Posterior cingulate gyrus (tissue), 11 donors: ENCODE results near the gene TRAPPC10.
"Not testable (repeated sequence)": the region's sequence is repeated elsewhere in the genome, so short reads cannot be mapped to it uniquely, and the experiment has no call there.

Source experiments
- DNase-seq, 10 donors: peaks; one replicate each; pipeline versions ENCODE4 v3.0.0 to v3.0.0-alpha.2; 2020 to 2021; ENCODE audit warnings: mixed read lengths in 3 of 10
- intact Hi-C: fragments of 100-400 bp; cut with DNase I; formaldehyde crosslinking; loops from one replicate; pipeline ENCODE4 v1.15.1; 2023

The TRAPPC10 gene

DNA sequence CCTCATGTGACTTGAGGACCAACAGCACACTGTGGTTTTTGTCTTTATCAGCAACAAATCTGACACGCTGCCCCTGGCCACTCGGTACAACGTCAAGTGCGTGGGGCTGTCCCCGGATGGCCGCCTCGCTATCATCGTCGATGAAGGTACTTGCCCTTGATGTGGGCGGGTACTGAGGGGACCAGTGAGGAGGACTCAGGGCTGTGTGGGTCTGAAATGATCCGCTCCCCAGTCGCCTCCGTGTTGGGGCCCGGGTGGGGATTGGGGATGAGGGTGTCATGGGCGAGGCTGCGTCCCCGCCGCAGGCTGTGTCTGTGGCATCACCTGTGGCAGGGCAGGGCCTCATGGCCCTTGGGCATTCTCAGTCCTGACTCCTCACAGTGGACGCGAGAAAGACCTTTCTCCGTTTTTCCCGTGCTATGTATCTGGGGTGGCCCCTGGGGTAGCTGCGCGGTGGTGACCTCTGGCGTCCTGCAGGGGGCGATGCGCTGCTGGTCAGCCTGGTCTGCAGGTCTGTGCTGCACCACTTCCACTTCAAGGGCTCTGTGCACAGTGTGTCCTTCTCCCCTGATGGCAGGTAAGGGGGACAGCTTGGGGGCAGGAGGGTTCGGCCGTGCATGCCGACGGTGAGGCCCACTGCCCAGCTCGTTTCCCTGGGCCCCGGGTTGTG lies 101.7 kb downstream of the TRAPPC10 start:
- intact Hi-C loops, DNase-seq: not testable (repeated sequence)

GRCh38 chr21:44122131-44122530 lies 110.0 kb downstream of the TRAPPC10 start:
- DNase-seq, intact Hi-C loops: not testable (repeated sequence)

- DNase-seq, intact Hi-C loops: not testable (repeated sequence)
These were observed 115.7 kb downstream of the TRAPPC10 start for GRCh38 chr21:44127827-44128226.

GRCh38 chr21:44133715-44134057 lies 121.6 kb downstream of the TRAPPC10 start:
- intact Hi-C loops, DNase-seq: not testable (repeated sequence)

DNA sequence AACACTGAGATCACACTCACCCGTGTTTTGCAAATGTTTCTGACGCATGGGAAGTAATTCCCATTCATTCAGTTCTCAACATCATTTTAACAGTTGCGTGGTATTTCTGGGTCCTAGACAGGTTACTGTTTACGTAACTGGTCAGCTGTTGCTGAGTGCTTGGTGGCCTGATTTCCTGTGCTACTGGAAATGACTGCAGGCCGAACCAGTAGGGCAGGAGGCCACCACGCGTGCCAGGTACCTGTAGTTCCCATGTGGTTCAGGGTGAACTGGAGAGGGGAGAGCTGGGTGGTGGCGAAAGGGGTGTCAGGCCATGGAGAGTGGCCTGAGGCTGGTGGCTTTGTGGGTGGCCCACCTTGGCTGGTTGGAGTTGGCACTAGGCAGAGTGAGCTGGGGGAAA lies 122.6 kb downstream of the TRAPPC10 start:
- intact Hi-C loops, DNase-seq: not testable (repeated sequence)

DNA sequence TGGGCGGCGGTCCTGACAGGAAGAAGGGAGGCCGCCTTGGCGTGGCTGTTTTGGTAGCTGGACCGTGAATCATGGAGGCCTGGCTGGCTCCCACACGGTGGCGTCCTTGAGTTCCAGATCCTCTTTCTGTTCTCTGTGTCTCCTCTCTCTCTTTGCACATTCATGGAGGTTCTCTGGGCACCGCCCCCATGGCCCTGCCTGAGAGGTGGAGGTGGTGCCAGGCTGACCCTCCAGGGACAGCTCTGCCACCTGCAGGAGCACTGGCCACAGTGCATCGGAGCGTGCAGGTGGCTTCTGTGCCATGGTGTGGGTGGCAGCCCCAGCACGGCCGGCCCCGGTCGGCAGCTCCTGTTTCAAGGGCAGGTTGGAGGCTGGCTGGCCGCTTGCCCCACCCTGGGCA lies 125.9 kb downstream of the TRAPPC10 start:
- intact Hi-C loops, result not testable (repeated sequence)
- DNase-seq, result peak in 1 of 10 donors; percentile 17

- intact Hi-C loops, result not testable (repeated sequence)
These were observed 127.9 kb downstream of the TRAPPC10 start for GRCh38 chr21:44139787-44140551.

DNA sequence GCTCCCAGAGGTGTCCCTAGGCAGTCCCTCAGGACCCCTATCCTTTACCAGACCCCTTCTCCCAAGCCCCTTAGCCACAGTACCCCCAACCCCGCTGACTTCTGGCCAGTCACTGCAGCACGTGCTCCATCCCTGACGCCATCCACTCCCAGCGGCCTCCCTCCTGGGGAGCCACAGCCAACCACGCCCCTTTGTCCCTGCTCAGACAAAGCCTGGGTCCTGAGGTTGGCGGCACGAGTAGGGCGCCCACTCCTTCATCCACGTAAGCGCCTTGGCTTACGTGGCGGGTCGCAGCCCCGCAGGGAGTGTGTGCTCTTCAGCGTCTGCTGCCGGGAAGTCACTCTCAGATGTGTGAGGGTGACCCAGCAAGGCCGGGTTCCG lies 128.4 kb downstream of the TRAPPC10 start:
- intact Hi-C loops, DNase-seq: not testable (repeated sequence)

More at GRCh38 chr21:44139787-44140551, 127.9 kb downstream of the TRAPPC10 start:
- peak in 1 of 10 donors; percentile 5 for DNase-seq

DNA sequence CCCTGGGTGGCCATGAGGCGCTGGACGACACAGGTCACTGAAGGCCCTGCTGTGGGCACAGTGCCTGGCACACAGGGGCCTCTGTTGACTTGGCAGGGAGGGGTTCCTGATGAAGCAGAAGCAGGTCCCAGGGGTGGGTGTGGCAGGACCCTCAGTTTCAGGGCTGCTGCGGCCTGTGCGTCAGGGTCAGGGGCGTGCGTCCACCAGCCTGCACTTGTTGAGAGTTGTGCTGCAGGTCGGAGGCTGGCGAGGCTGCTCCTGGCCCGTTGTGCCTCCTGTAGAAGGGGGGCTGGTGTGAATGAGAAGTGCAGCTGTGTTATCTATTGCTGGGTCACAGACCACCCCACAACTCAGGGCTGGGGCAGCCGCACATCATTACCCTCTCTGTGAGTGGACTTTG lies 130.4 kb downstream of the TRAPPC10 start:
- intact Hi-C loops, DNase-seq: not testable (repeated sequence)

DNA sequence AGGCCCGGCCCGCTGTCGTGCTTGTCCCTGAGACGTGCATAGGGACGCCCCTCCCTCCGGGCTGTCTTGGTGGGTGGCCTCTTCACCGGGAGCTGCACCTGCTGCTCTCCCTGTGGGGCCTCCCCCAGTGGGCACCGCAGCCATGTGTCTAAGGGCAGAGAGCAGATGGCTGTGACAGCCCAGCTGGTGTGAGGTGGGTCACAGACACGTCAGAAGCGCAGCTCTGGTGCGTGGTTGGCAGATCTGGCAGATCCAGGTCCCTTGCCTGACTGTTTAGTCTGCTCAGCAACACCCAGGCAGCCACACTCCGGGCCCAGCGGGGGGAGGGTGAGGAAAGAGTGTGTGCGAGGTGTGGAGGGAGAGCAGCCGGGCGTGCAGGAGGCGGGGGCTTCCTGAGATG lies 131.3 kb downstream of the TRAPPC10 start:
- intact Hi-C loops, result not testable (repeated sequence)
- peak in 2 of 10 donors; percentile 15 to 52 for DNase-seq

DNA sequence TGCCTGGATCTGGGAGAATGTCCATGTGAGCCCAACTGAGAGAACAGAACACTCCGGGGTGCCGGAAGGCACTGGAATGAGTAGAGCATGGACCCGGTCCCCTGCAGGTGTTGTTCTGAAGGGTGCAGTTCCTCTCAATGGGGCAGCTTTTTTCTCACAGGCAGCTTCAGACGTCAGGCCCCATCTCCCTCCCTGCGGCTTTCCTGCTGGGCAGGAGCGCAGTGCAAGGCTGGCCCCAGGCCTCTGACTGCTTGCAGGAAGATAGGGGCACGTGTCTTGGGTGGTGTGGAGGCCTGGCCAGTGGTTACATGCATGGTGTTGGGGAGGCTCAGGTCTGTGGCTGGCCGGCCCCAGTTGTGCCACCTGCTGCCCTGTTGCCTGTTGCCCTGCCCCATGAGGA lies 131.9 kb downstream of the TRAPPC10 start:
- DNase-seq, result not testable (repeated sequence)

GRCh38 chr21:44144784-44145602 lies 132.9 kb downstream of the TRAPPC10 start:
- intact Hi-C loops, result not testable (repeated sequence)

More for the DNA sequence above, 131.9 kb downstream of the TRAPPC10 start:
- intact Hi-C loops, result not testable (repeated sequence)

DNA sequence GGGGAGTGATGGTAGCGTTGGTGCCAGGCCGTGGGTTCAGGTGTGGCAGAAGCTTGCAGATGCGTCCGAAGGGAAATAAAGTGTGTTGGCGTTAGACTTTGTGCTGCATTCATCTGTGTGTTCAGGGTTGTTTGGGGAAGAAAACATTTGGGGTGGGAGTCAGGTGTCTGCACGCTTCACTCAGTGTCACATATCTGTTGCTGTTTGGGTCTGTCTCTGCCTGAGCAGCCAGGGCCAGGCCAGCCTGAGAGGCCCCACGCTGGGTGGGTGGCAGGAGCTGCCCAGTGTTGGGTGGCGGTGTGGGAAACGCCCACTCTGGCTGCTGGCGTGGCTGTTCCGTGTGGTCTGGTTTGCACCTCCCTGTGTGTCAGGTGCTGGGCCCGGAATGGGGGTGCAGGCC lies 133.5 kb downstream of the TRAPPC10 start:
- DNase-seq, result not testable (repeated sequence)

More at GRCh38 chr21:44144784-44145602, 132.9 kb downstream of the TRAPPC10 start:
- DNase-seq, result not testable (repeated sequence)

GRCh38 chr21:44147108-44147507 lies 135.0 kb downstream of the TRAPPC10 start:
- DNase-seq, intact Hi-C loops: not testable (repeated sequence)

More for the DNA sequence above, 133.5 kb downstream of the TRAPPC10 start:
- intact Hi-C loops, result not testable (repeated sequence)

- intact Hi-C loops, DNase-seq: not testable (repeated sequence)
These were observed 138.1 kb downstream of the TRAPPC10 start for GRCh38 chr21:44150255-44150654.

GRCh38 chr21:44153214-44153888 lies 141.2 kb downstream of the TRAPPC10 start:
- intact Hi-C loops, DNase-seq: not testable (repeated sequence)

DNA sequence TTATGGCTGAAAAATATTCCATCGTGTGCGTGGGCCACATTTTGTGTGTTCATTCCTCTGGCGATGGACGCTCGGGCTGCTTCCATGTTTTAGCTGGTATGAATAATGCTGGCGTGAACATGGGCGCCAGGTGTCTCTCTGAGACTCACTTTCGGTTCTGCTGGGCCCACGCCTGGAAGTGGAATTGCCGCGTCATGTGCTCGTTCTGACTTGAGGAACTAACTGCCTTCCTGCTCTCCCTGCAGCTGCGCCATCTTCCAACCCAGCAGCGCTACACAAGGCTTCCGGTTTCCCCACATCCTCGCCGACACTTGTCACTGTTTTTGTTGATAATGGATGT lies 141.8 kb downstream of the TRAPPC10 start:
- DNase-seq, result peak in 5 of 10 donors; percentile 4 to 50 (median 8)
- intact Hi-C loops, result not testable (repeated sequence)

- intact Hi-C loops, DNase-seq: not testable (repeated sequence)
These were observed 142.7 kb downstream of the TRAPPC10 start for GRCh38 chr21:44154816-44155230.

GRCh38 chr21:44155231-44155993 lies 143.3 kb downstream of the TRAPPC10 start:
- DNase-seq, intact Hi-C loops: not testable (repeated sequence)
